Nephron progenitor cell (in vitro differentiated cells): ENCODE measurements around the gene CACNG5.

ENCODE experiments used
- DNase-seq: peaks from one replicate; pipeline ENCODE4 v3.0.0; 2021
- H3K27ac Mint-ChIP-seq: 2 replicates; pipeline ENCODE4 v1.8.0; 2021; ENCODE audit warnings: mild to moderate bottlenecking, moderate library complexity, mixed read lengths
- H3K27me3 Mint-ChIP-seq: 2 replicates; pipeline ENCODE4 v1.8.0; 2021; ENCODE audit warnings: mild to moderate bottlenecking, low read depth, mixed read lengths; ENCODE audit not compliant: poor library complexity
- H3K36me3 Mint-ChIP-seq: 2 replicates; pipeline ENCODE4 v1.8.0; 2021; ENCODE audit warnings: low read depth, mixed read lengths
- H3K4me1 Mint-ChIP-seq: 2 replicates; pipeline ENCODE4 v1.8.0; 2021; ENCODE audit warnings: mixed read lengths
- H3K4me3 Mint-ChIP-seq: 2 replicates; pipeline ENCODE4 v1.8.0; 2021; ENCODE audit warnings: mild to moderate bottlenecking, moderate library complexity, mixed read lengths
- H3K9me3 Mint-ChIP-seq: 2 replicates; pipeline ENCODE4 v1.8.0; 2021; ENCODE audit warnings: mild to moderate bottlenecking, moderate library complexity, mixed read lengths
- TF ChIP-seq, protein P1 (sequence below): fragments of 200-600 bp; sonication (generic); IDR thresholded peaks from 2 replicates; pipeline ENCODE4 v1.5.0; 2021; ENCODE audit warnings: antibody characterized with exemption

The CACNG5 gene

DNA sequence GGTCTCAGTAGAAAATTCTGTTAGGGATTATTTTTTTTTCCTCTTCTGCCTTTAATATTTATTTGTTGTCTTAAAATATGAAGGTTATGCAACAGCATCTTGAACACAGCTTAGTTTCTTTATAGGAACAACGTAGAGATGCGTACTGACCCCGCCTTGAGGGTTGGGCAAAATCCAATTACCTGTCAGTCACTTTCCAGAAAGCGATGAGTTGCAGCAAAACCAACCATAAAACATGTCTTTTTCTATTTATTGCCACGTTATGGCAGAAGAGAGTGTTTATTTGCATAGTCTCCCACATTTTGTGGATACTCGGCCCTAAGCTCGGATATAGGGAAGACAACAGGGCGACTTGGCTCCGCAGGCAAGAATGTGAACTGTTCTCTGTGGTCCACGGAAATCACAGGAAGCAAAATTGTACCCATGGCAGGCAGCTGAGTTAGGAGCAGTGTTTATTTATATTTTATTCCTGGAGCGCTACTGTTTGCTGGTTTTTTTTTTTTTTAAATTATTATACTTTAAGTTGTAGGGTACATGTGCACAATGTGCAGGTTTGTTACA lies 44.3 kb upstream of the CACNG5 start:
- Mint-ChIP-seq H3K27me3 (no peaks in the 10 kb centered on the region), H3K9me3 (no peaks in the 10 kb centered on the region), H3K36me3 (no peaks in the 10 kb centered on the region), H3K4me1 (peaks cover 19% of the 10 kb centered on the region), H3K4me3 (no peak overlapping the region), H3K27ac (peak overlapping the region; percentile 40)
- TF ChIP-seq, protein P1, sequence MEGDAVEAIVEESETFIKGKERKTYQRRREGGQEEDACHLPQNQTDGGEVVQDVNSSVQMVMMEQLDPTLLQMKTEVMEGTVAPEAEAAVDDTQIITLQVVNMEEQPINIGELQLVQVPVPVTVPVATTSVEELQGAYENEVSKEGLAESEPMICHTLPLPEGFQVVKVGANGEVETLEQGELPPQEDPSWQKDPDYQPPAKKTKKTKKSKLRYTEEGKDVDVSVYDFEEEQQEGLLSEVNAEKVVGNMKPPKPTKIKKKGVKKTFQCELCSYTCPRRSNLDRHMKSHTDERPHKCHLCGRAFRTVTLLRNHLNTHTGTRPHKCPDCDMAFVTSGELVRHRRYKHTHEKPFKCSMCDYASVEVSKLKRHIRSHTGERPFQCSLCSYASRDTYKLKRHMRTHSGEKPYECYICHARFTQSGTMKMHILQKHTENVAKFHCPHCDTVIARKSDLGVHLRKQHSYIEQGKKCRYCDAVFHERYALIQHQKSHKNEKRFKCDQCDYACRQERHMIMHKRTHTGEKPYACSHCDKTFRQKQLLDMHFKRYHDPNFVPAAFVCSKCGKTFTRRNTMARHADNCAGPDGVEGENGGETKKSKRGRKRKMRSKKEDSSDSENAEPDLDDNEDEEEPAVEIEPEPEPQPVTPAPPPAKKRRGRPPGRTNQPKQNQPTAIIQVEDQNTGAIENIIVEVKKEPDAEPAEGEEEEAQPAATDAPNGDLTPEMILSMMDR: no peak
- DNase-seq: no peak

DNA sequence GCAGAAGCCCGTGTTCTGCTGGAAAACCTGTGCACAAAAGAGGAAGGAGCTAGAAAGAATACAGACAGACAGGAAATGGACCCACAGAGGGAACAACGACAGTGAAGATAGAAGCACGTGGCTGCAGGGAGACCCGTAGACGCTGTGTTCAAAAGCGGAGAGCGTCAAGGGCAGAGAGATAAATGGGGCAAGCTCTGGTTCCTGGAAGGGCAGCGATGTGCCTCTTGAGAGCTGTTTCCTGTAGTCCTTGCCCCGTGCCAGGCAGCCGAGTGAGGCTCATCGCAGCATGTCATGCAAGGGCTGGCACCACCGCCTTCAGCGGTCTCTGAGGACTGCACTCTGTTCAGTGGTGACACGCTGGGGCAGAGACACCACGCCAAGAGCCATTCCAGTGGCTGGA lies 43.6 kb upstream of the CACNG5 start:
- TF ChIP-seq, protein P1: no peak
- Mint-ChIP-seq H3K36me3 (no peaks in the 10 kb centered on the region), H3K27me3 (no peaks in the 10 kb centered on the region), H3K4me1 (peaks cover 16% of the 10 kb centered on the region), H3K4me3 (no peak overlapping the region), H3K9me3 (no peaks in the 10 kb centered on the region), H3K27ac (peak overlapping the region; percentile 34)
- DNase-seq: no peak

DNA sequence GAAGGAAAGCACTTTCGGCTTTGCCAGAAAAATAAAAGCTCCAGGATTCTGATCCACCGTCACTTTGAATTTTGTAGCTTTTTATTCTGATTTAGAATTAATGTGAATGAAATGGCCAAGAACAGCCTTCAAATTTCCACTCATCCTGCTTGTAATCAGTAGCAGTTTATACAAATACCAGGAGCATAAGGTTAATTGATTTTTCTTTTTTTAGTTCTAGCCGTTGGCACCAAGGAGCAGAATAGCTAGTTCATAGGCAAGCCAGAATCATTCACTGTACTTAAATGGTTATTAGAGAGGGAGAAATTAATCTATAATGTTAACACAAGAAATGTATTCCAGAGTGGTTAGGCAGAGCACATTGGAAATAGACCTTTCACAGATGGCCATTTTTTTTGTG lies 41.1 kb upstream of the CACNG5 start:
- TF ChIP-seq, protein P1: no peak
- Mint-ChIP-seq H3K36me3 (no peaks in the 10 kb centered on the region), H3K27ac (no peak overlapping the region), H3K4me1 (peaks cover 13% of the 10 kb centered on the region), H3K9me3 (no peaks in the 10 kb centered on the region), H3K27me3 (no peaks in the 10 kb centered on the region), H3K4me3 (no peak overlapping the region)
- no peak for DNase-seq

DNA sequence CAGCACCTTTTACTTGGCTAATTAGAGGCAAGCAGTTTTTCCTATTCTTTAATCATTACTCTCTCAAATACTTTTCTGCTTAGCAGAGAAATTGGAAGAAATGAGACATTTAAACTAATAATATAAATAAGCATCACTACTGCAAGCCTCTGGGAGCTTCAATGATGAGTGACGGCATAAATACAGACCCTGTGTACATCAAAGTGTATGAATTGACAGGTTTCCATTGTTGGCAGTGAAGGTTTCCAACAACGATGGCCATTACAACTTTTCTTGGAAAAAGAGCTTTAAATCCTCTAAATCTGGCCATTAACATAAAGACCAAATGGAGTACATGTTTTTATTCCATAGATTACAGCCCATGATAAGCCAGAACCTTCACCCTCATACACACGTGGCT lies 39.4 kb upstream of the CACNG5 start:
- Mint-ChIP-seq H3K4me1 (peaks cover 12% of the 10 kb centered on the region), H3K27me3 (no peaks in the 10 kb centered on the region), H3K27ac (no peak overlapping the region), H3K9me3 (no peaks in the 10 kb centered on the region), H3K36me3 (no peaks in the 10 kb centered on the region), H3K4me3 (no peak overlapping the region)
- TF ChIP-seq, protein P1: no peak
- DNase-seq: no peak

DNA sequence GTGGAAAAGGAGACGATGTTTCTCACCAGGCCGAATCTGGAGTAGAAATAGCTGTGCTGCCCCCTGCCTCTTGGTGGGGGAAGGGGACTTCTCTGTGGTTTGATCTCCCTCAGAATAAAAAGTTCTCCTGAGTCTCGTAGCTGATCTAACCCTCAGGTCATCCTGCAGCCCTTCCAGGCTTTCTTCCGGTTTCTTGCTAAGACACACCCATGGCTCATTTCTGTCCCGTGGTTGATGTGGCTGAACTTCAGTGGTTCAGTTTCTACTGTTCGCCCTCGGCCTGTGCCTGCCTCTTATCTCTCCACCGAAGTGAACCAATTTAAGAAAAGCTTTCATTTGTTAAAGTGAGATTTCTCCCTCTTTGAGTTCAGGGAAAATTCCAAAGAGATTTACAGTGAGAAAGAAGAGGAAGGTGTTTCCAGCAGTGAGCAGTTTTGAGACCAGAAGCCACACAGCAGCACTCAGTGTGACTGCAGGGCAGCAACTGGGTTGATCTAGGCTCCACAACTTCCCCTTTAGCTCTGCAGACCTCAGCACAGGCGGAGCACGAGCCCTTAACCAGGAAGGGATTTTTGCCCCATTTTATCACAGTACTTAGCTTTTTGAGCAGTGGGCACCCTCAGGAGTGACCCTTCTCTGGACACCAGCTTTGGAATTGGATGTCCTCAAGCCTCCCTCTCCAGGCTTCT lies 34.9 kb upstream of the CACNG5 start:
- H3K4me1 Mint-ChIP-seq: peaks cover 29% of the 10 kb centered on the region
- DNase-seq: no peak
- no peak overlapping the region for H3K27ac Mint-ChIP-seq
- H3K27me3 Mint-ChIP-seq: peaks cover 6% of the 10 kb centered on the region
- TF ChIP-seq, protein P1: no peak
- H3K4me3 Mint-ChIP-seq: no peak overlapping the region
- H3K36me3 Mint-ChIP-seq: no peaks in the 10 kb centered on the region
- no peaks in the 10 kb centered on the region for H3K9me3 Mint-ChIP-seq

DNA sequence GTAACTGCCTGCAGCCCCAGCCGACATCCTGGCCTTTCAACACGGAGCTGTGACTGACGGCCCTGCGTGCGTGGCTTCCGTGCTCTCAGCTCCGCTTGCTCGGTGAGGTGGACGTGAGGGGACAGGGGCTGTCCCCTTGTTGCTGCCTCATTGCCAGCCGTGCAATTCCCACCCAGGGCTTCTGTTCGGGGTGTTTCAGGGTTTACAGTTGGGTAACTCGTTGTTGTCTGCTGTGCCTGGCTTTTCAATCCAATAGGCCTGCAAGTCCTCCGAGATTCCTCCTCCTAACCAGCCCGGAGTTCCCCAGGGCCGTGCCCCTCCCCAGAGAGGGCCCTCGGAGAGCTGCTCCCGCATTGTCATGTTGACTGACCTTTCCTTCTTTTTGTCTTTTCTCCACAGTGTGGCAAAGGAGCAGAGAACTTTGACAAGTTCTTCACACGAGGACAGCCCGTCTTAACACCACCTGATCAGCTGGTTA lies 31.4 kb upstream of the CACNG5 start:
- no peak overlapping the region for H3K4me3 Mint-ChIP-seq
- no peaks in the 10 kb centered on the region for H3K9me3 Mint-ChIP-seq
- H3K36me3 Mint-ChIP-seq: no peaks in the 10 kb centered on the region
- H3K4me1 Mint-ChIP-seq: peaks cover 51% of the 10 kb centered on the region
- H3K27me3 Mint-ChIP-seq: peaks cover 6% of the 10 kb centered on the region
- no peak overlapping the region for H3K27ac Mint-ChIP-seq
- TF ChIP-seq, protein P1: no peak
- DNase-seq: no peak
